Stimulated activated CD8-positive, alpha-beta memory T cell treated with anti-CD3 and anti-CD28 coated beads, Interleukin-12 subunit alpha, Interleukin-12 subunit beta, amount 100 ng/mL, for 24 hours (primary cell): Measurements from ENCODE around the gene CBX8.
"Not testable (repeated sequence)": the region's sequence is repeated elsewhere in the genome, so short reads cannot be mapped to it uniquely, and the experiment has no call there.

Experiments
- DNase-seq: peaks from one replicate; pipeline ENCODE4 v3.0.0-alpha.2; 2020; ENCODE audit errors: extremely low read depth

Gene CBX8

GRCh38 chr17:79779084-79779529, 17.8 kb downstream of the CBX8 start:
- no peak for DNase-seq

GRCh38 chr17:79778504-79779083, 18.3 kb downstream of the CBX8 start:
- DNase-seq: no peak

GRCh38 chr17:79777894-79778503, 18.9 kb downstream of the CBX8 start, which contains the start of gene CBX2:
TSS of gene CBX2 (plus strand) at chr17:79778148. CDS start at chr17:79778236, 88 bp downstream.
- peak; percentile 59 for DNase-seq

GRCh38 chr17:79777120-79777893, 19.6 kb downstream of the CBX8 start:
- DNase-seq: no peak

GRCh38 chr17:79776376-79777119, 20.3 kb downstream of the CBX8 start:
- no peak for DNase-seq

GRCh38 chr17:79775632-79776031, 21.2 kb downstream of the CBX8 start:
- DNase-seq: no peak

GRCh38 chr17:79774561-79774975, 22.3 kb downstream of the CBX8 start:
- no peak for DNase-seq

- DNase-seq: not testable (repeated sequence)
Observed at GRCh38 chr17:79772726-79773125, 24.2 kb downstream of the CBX8 start.

- no peak for DNase-seq
Observed at GRCh38 chr17:79771276-79771675, 25.6 kb downstream of the CBX8 start.

- no peak for DNase-seq
Observed at GRCh38 chr17:79769570-79770506, 27.0 kb downstream of the CBX8 start.

- DNase-seq: no peak
Observed at GRCh38 chr17:79765708-79766107, 31.2 kb downstream of the CBX8 start.

GRCh38 chr17:79761894-79762589, 34.8 kb downstream of the CBX8 start:
- DNase-seq: no peak

- DNase-seq: no peak
Observed at GRCh38 chr17:79760197-79760906, 36.5 kb downstream of the CBX8 start.

GRCh38 chr17:79758271-79758670, 38.6 kb downstream of the CBX8 start:
- DNase-seq: no peak

- no peak for DNase-seq
Observed at GRCh38 chr17:79757140-79757745, 39.6 kb downstream of the CBX8 start.

- no peak for DNase-seq
Observed at GRCh38 chr17:79755591-79755990, 41.3 kb downstream of the CBX8 start.

GRCh38 chr17:79754903-79755302, 42.0 kb downstream of the CBX8 start:
- DNase-seq: not testable (repeated sequence)

GRCh38 chr17:79754370-79754769, 42.5 kb downstream of the CBX8 start:
- no peak for DNase-seq

GRCh38 chr17:79752175-79752574, 44.7 kb downstream of the CBX8 start:
- no peak for DNase-seq
